ENCODE data around the gene IFIT2. TPM values are rescaled to one million over a fixed set of nuclear protein-coding genes. Genes with fewer than 3 reads are reported as not detected.
"Not testable (repeated sequence)": the region's sequence is repeated elsewhere in the genome, so short reads cannot be mapped to it uniquely, and the experiment has no call there.

The IFIT2 gene
- total RNA-seq, 1 donor from 2014 or later, result 4.0 TPM

- no peak for DNase-seq (ENCODE audit: low spot score)
Observed at GRCh38 chr10:89341649-89342048, 39.8 kb downstream of the IFIT2 start.

- DNase-seq (ENCODE audit: low spot score), result peak; percentile 80
Observed at GRCh38 chr10:89342206-89342958, 40.5 kb downstream of the IFIT2 start.

- DNase-seq (ENCODE audit: low spot score), result no peak
Observed at GRCh38 chr10:89343089-89343767, 41.4 kb downstream of the IFIT2 start.

GRCh38 chr10:89344156-89344555, 42.3 kb downstream of the IFIT2 start:
- DNase-seq (ENCODE audit: low spot score), result no peak

GRCh38 chr10:89345367-89346000, 43.6 kb downstream of the IFIT2 start:
- no peak for DNase-seq (ENCODE audit: low spot score)

GRCh38 chr10:89346405-89347254, 44.8 kb downstream of the IFIT2 start:
- no peak for DNase-seq (ENCODE audit: low spot score)

- DNase-seq (ENCODE audit: low spot score), result no peak
Observed at GRCh38 chr10:89347701-89348457, 46.0 kb downstream of the IFIT2 start.

- DNase-seq (ENCODE audit: low spot score), result no peak
Observed at GRCh38 chr10:89348481-89348880, 46.6 kb downstream of the IFIT2 start.

GRCh38 chr10:89348975-89349374, 47.1 kb downstream of the IFIT2 start:
- DNase-seq (ENCODE audit: low spot score), result no peak

- DNase-seq (ENCODE audit: low spot score), result not testable (repeated sequence)
Observed at GRCh38 chr10:89350631-89351315, 48.9 kb downstream of the IFIT2 start.

- DNase-seq (ENCODE audit: low spot score), result no peak
Observed at GRCh38 chr10:89351412-89351779, 49.5 kb downstream of the IFIT2 start.

GRCh38 chr10:89351780-89352597, 50.1 kb downstream of the IFIT2 start:
- no peak for DNase-seq (ENCODE audit: low spot score)

- DNase-seq (ENCODE audit: low spot score), result no peak
Observed at GRCh38 chr10:89352802-89353201, 51.0 kb downstream of the IFIT2 start.

- DNase-seq (ENCODE audit: low spot score), result no peak
Observed at GRCh38 chr10:89355394-89355931, 53.6 kb downstream of the IFIT2 start.

- DNase-seq (ENCODE audit: low spot score), result no peak
Observed at GRCh38 chr10:89357096-89357495, 55.2 kb downstream of the IFIT2 start.

GRCh38 chr10:89357975-89358374, 56.1 kb downstream of the IFIT2 start:
- no peak for DNase-seq (ENCODE audit: low spot score)
